ENCODE measurements around the gene PANX1. TPM values are rescaled to one million over a fixed set of nuclear protein-coding genes. Genes with fewer than 3 reads are reported as not detected.
"Not testable (repeated sequence)": the region's sequence is repeated elsewhere in the genome, so short reads cannot be mapped to it uniquely, and the experiment has no call there.

PANX1 gene
- polyA plus RNA-seq, 2 donors, result 2.9 to 3.5 TPM

GRCh38 chr11:94107363-94107762, 21.3 kb upstream of the PANX1 start:
- WGBS, 2 donors, result 92 to 95% methylated on average over 1 of the region's 1 CpG
- Histone ChIP-seq H3K27ac (ENCODE audit: low read depth in 2 of 2, low read length in 1 of 2) (no peak overlapping the region), H3K4me1 (ENCODE audit: control insufficient read depth in 2 of 2, insufficient read depth in 2 of 2, low read length in 1 of 2) (no peaks in the 10 kb centered on the region), H3K9me3 (ENCODE audit: control insufficient read depth in 2 of 2, insufficient read depth in 1 of 2, low read depth in 1 of 2, low read length in 1 of 2) (no peaks in the 10 kb centered on the region), H3K27me3 (ENCODE audit: control insufficient read depth in 1 of 2, insufficient read depth in 2 of 2, low read length in 2 of 2) (no peaks in the 10 kb centered on the region), H3K36me3 (ENCODE audit: control insufficient read depth in 2 of 2, insufficient read depth in 2 of 2, low read length in 1 of 2) (no peaks in the 10 kb centered on the region), H3K4me3 (ENCODE audit: low read depth in 1 of 2, low read length in 2 of 2) (no peak overlapping the region)

DNA sequence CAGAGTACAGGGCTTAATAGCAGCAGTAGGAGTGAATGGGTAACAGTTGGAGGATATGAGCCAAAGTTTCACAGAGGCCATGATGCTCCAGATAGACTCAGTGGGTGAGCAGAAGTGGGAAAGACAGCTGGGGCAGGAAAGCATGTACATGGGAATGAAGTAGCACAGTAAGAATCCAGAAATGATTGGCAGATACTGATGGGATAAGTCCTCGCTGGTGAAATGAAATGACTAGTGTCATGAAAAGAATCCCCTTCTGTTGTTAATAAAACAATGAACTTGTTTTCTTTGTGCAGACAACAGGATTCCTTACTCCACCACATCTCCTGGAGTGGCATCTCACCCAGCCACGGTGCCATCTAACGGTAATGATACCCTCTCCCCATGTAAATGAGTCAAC, 17.4 kb upstream of the PANX1 start:
- no peaks in the 10 kb centered on the region for H3K36me3 ChIP-seq (ENCODE audit: control insufficient read depth in 2 of 2, insufficient read depth in 2 of 2, low read length in 1 of 2)
- no peaks in the 10 kb centered on the region for H3K9me3 ChIP-seq (ENCODE audit: control insufficient read depth in 2 of 2, insufficient read depth in 1 of 2, low read depth in 1 of 2, low read length in 1 of 2)
- no peak overlapping the region for H3K27ac ChIP-seq (ENCODE audit: low read depth in 2 of 2, low read length in 1 of 2)
- no peaks in the 10 kb centered on the region for H3K4me1 ChIP-seq (ENCODE audit: control insufficient read depth in 2 of 2, insufficient read depth in 2 of 2, low read length in 1 of 2)
- H3K27me3 ChIP-seq (ENCODE audit: control insufficient read depth in 1 of 2, insufficient read depth in 2 of 2, low read length in 2 of 2), result no peaks in the 10 kb centered on the region
- WGBS, 2 donors, result 80 to 85% methylated on average over 3 of the region's 3 CpGs
- no peak overlapping the region for H3K4me3 ChIP-seq (ENCODE audit: low read depth in 1 of 2, low read length in 2 of 2)

DNA sequence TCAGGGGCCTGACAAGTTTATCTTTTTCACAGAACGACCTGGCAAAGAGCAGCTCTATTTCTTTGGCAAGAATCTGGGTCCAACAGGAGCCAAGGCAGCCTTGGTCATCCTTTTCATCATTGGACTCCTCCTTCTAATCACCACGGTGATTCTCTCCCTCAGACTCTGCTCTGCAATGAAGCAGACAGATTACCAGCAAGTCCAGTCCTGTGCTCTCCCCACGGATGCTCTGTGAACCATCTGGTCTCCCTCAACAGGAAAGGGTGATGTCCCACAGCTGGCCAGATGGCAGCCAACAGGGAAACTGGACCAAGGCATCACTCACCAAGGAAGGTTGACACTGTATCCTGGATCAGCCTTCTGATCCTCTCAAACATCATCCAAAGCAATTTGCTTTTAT, 17.0 kb upstream of the PANX1 start:
- 42 to 49% methylated on average over 3 of the region's 3 CpGs for WGBS, 2 donors
- no peak overlapping the region for H3K4me3 ChIP-seq (ENCODE audit: low read depth in 1 of 2, low read length in 2 of 2)
- no peaks in the 10 kb centered on the region for H3K9me3 ChIP-seq (ENCODE audit: control insufficient read depth in 2 of 2, insufficient read depth in 1 of 2, low read depth in 1 of 2, low read length in 1 of 2)
- H3K36me3 ChIP-seq (ENCODE audit: control insufficient read depth in 2 of 2, insufficient read depth in 2 of 2, low read length in 1 of 2), result no peaks in the 10 kb centered on the region
- no peaks in the 10 kb centered on the region for H3K27me3 ChIP-seq (ENCODE audit: control insufficient read depth in 1 of 2, insufficient read depth in 2 of 2, low read length in 2 of 2)
- no peak overlapping the region for H3K27ac ChIP-seq (ENCODE audit: low read depth in 2 of 2, low read length in 1 of 2)
- H3K4me1 ChIP-seq (ENCODE audit: control insufficient read depth in 2 of 2, insufficient read depth in 2 of 2, low read length in 1 of 2), result peaks cover 0 to 2% of the 10 kb centered on the region in 2 donors

DNA sequence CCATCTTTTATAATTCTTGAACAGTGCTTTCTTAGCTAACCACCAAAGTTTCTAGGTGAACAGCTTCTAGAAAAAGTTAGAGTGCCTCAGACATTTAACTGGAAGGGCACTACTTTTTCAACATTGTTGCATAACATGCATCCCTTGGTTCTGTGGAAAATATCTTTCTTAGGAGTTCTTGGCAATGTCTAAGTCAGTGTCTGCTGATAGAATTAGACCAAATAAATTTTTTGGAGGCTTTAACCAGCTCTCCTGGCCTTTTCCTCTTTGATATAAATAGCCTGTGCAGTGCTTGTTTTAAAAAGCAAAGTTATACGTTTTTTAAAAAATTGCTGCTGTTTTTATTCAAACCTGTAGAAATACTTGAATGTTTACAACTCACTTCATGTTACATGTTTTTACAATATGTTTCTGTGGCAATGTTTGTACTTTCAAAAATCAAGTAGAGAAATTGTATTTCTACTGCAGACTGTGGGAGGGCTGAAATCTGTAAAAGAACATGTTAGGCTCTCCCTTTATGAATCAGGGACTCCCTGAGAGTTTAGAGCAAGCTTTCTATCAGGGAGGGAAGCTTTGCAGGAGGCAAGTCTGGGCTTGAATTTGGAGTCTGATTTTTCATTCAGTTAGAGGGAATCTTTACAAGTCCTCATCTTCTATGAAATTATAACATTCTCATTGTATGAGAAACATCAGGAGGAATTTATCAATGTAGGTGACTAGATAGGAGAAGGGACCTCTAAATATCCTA, 16.3 kb upstream of the PANX1 start:
- Histone ChIP-seq H3K4me1 (ENCODE audit: control insufficient read depth in 2 of 2, insufficient read depth in 2 of 2, low read length in 1 of 2) (peaks cover 0 to 2% of the 10 kb centered on the region in 2 donors), H3K36me3 (ENCODE audit: control insufficient read depth in 2 of 2, insufficient read depth in 2 of 2, low read length in 1 of 2) (no peaks in the 10 kb centered on the region), H3K27ac (ENCODE audit: low read depth in 2 of 2, low read length in 1 of 2) (no peak overlapping the region), H3K9me3 (ENCODE audit: control insufficient read depth in 2 of 2, insufficient read depth in 1 of 2, low read depth in 1 of 2, low read length in 1 of 2) (no peaks in the 10 kb centered on the region), H3K27me3 (ENCODE audit: control insufficient read depth in 1 of 2, insufficient read depth in 2 of 2, low read length in 2 of 2) (no peaks in the 10 kb centered on the region), H3K4me3 (ENCODE audit: low read depth in 1 of 2, low read length in 2 of 2) (no peak overlapping the region)
- WGBS, 2 donors, result 35 to 50% methylated on average over 1 of the region's 1 CpG

DNA sequence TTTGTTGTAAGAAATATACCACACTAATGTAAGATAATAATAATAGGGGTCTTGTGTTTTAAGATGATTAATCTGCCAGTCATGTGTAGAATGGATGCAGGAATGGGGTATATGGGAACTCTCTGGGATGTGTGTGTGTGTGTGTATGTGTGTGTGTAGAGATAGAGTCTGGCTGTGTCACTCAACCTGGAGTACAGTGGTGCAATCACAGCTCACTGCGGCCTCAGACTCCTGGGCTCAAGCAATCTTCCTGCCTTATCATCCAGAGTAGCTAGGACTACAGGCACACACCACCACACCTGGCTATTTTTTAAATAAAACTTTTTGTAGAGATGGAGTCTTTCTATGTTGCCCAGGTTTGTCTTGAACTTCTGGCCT, 11.5 kb upstream of the PANX1 start:
- Histone ChIP-seq H3K27me3 (ENCODE audit: control insufficient read depth in 1 of 2, insufficient read depth in 2 of 2, low read length in 2 of 2) (no peaks in the 10 kb centered on the region), H3K36me3 (ENCODE audit: control insufficient read depth in 2 of 2, insufficient read depth in 2 of 2, low read length in 1 of 2) (no peaks in the 10 kb centered on the region), H3K27ac (ENCODE audit: low read depth in 2 of 2, low read length in 1 of 2) (no peak overlapping the region), H3K9me3 (ENCODE audit: control insufficient read depth in 2 of 2, insufficient read depth in 1 of 2, low read depth in 1 of 2, low read length in 1 of 2) (no peaks in the 10 kb centered on the region), H3K4me3 (ENCODE audit: low read depth in 1 of 2, low read length in 2 of 2) (no peak overlapping the region), H3K4me1 (ENCODE audit: control insufficient read depth in 2 of 2, insufficient read depth in 2 of 2, low read length in 1 of 2) (peaks cover 0 to 2% of the 10 kb centered on the region in 2 donors)
- 86 to 96% methylated on average over 1 of the region's 1 CpG for WGBS, 2 donors

DNA sequence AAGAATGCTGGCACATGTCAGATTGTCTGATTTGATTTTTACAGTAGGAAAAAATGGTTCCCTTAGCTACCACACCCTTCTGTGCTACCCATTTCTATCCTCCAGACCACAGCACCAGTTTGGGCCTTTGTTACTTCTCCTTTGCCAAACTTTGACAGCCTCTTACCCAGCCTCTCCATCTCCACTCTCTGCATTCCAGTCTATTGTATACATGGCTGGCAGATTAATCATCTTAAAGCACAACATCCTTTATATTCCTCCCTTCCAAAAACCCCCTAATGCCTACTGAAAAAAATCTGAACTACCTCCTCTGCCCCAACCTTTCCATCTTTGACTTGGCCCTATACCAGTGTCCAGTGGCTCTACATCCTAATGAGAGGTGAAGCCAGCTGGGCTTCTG, 10.8 kb upstream of the PANX1 start:
- no peaks in the 10 kb centered on the region for H3K36me3 ChIP-seq (ENCODE audit: control insufficient read depth in 2 of 2, insufficient read depth in 2 of 2, low read length in 1 of 2)
- H3K4me1 ChIP-seq (ENCODE audit: control insufficient read depth in 2 of 2, insufficient read depth in 2 of 2, low read length in 1 of 2), result peaks cover 0 to 2% of the 10 kb centered on the region in 2 donors
- no peak overlapping the region for H3K27ac ChIP-seq (ENCODE audit: low read depth in 2 of 2, low read length in 1 of 2)
- H3K4me3 ChIP-seq (ENCODE audit: low read depth in 1 of 2, low read length in 2 of 2), result no peak overlapping the region
- H3K27me3 ChIP-seq (ENCODE audit: control insufficient read depth in 1 of 2, insufficient read depth in 2 of 2, low read length in 2 of 2), result no peaks in the 10 kb centered on the region
- H3K9me3 ChIP-seq (ENCODE audit: control insufficient read depth in 2 of 2, insufficient read depth in 1 of 2, low read depth in 1 of 2, low read length in 1 of 2), result no peaks in the 10 kb centered on the region

GRCh38 chr11:94119676-94120075, 9.0 kb upstream of the PANX1 start:
- H3K36me3 ChIP-seq (ENCODE audit: control insufficient read depth in 2 of 2, insufficient read depth in 2 of 2, low read length in 1 of 2); H3K4me1 ChIP-seq (ENCODE audit: control insufficient read depth in 2 of 2, insufficient read depth in 2 of 2, low read length in 1 of 2); H3K9me3 ChIP-seq (ENCODE audit: control insufficient read depth in 2 of 2, insufficient read depth in 1 of 2, low read depth in 1 of 2, low read length in 1 of 2); H3K27ac ChIP-seq (ENCODE audit: low read depth in 2 of 2, low read length in 1 of 2); H3K27me3 ChIP-seq (ENCODE audit: control insufficient read depth in 1 of 2, insufficient read depth in 2 of 2, low read length in 2 of 2); H3K4me3 ChIP-seq (ENCODE audit: low read depth in 1 of 2, low read length in 2 of 2): not testable (repeated sequence)
- 82 to 94% methylated on average over 6 of the region's 6 CpGs for WGBS, 2 donors

GRCh38 chr11:94120516-94120915, 8.1 kb upstream of the PANX1 start:
- not testable (repeated sequence) for H3K27me3 ChIP-seq (ENCODE audit: control insufficient read depth in 1 of 2, insufficient read depth in 2 of 2, low read length in 2 of 2); H3K9me3 ChIP-seq (ENCODE audit: control insufficient read depth in 2 of 2, insufficient read depth in 1 of 2, low read depth in 1 of 2, low read length in 1 of 2); H3K4me1 ChIP-seq (ENCODE audit: control insufficient read depth in 2 of 2, insufficient read depth in 2 of 2, low read length in 1 of 2); H3K4me3 ChIP-seq (ENCODE audit: low read depth in 1 of 2, low read length in 2 of 2); H3K27ac ChIP-seq (ENCODE audit: low read depth in 2 of 2, low read length in 1 of 2); H3K36me3 ChIP-seq (ENCODE audit: control insufficient read depth in 2 of 2, insufficient read depth in 2 of 2, low read length in 1 of 2)
- 84 to 86% methylated on average over 2 of the region's 2 CpGs for WGBS, 2 donors

DNA sequence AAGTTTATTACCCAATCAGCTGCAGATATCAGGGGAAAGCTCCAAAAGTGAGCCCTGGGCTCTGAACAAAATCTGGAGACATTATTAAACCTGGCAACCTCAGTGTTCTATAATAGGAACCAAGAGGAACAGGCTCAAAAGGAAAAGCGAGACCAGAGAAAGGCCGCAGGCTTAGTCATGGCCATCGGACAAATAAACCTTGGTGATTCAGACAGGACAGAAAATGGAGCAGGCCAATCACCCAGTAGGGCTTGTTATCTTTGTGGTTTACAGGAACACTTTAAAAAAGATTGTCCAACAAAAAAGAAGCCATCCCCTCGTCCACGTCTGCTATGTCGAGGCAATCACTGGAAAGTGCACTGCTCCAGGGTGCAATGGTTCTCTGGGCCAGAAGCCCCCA, 7.7 kb upstream of the PANX1 start:
- H3K27ac ChIP-seq (ENCODE audit: low read depth in 2 of 2, low read length in 1 of 2), result no peak overlapping the region
- H3K4me3 ChIP-seq (ENCODE audit: low read depth in 1 of 2, low read length in 2 of 2), result no peak overlapping the region
- 95 to 99% methylated on average over 6 of the region's 6 CpGs for WGBS, 2 donors
- no peaks in the 10 kb centered on the region for H3K9me3 ChIP-seq (ENCODE audit: control insufficient read depth in 2 of 2, insufficient read depth in 1 of 2, low read depth in 1 of 2, low read length in 1 of 2)
- H3K4me1 ChIP-seq (ENCODE audit: control insufficient read depth in 2 of 2, insufficient read depth in 2 of 2, low read length in 1 of 2), result peaks cover 0 to 2% of the 10 kb centered on the region in 2 donors
- no peaks in the 10 kb centered on the region for H3K27me3 ChIP-seq (ENCODE audit: control insufficient read depth in 1 of 2, insufficient read depth in 2 of 2, low read length in 2 of 2)
- H3K36me3 ChIP-seq (ENCODE audit: control insufficient read depth in 2 of 2, insufficient read depth in 2 of 2, low read length in 1 of 2), result no peaks in the 10 kb centered on the region

GRCh38 chr11:94125407-94126115, 3.1 kb upstream of the PANX1 start:
- H3K36me3 ChIP-seq (ENCODE audit: control insufficient read depth in 2 of 2, insufficient read depth in 2 of 2, low read length in 1 of 2), result no peaks in the 10 kb centered on the region
- peaks cover 3 to 5% of the 10 kb centered on the region in 2 donors for H3K4me1 ChIP-seq (ENCODE audit: control insufficient read depth in 2 of 2, insufficient read depth in 2 of 2, low read length in 1 of 2)
- H3K4me3 ChIP-seq (ENCODE audit: low read depth in 1 of 2, low read length in 2 of 2), result no peak overlapping the region
- WGBS, 2 donors, result 87 to 92% methylated on average over 8 of the region's 8 CpGs
- no peaks in the 10 kb centered on the region for H3K9me3 ChIP-seq (ENCODE audit: control insufficient read depth in 2 of 2, insufficient read depth in 1 of 2, low read depth in 1 of 2, low read length in 1 of 2)
- no peaks in the 10 kb centered on the region for H3K27me3 ChIP-seq (ENCODE audit: control insufficient read depth in 1 of 2, insufficient read depth in 2 of 2, low read length in 2 of 2)
- no peak overlapping the region for H3K27ac ChIP-seq (ENCODE audit: low read depth in 2 of 2, low read length in 1 of 2)
